Left cardiac atrium (tissue), 4 donors: ENCODE results near the gene DGCR8. TPM values are rescaled to one million over a fixed set of nuclear protein-coding genes. Genes with fewer than 3 reads are reported as not detected.

ENCODE experiments used
- ATAC-seq, 2 donors: fragments of 200-7000 bp; cut with Tn5 transposase; one replicate each; pipeline ENCODE4 v1.9.1; 2020; ENCODE audit warnings: mild to moderate bottlenecking in 2 of 2, moderate library complexity in 2 of 2
- DNase-seq: peaks from one replicate; pipeline ENCODE4 v3.0.0-alpha.2; 2020
- intact Hi-C, 2 donors: fragments of 100-400 bp; cut with DNase I; formaldehyde crosslinking; loops; one replicate each; pipeline versions ENCODE4 v1.14.1 to v1.15.1; 2022 to 2023
- total RNA-seq, 2 donors: library from RNA; stranded (reverse); fragmentation: NEBNext Ultra II Directional; extraction: Animal tissue kit (Norgen Biotek cat#: 25700); gene quantifications; one replicate each; pipeline ENCODE4 v1.2.1, GENCODE V29; 2021
- donor health status: DM: no; HTN: yes; CAD: no.
- donor health status: DM: no; HTN: yes; CAD: no; lungs with severe emphysema.
- donor health status: DM: yes; HTN: yes; CAD: no.
- donor health status: Dilated cardiomyopathy.

The DGCR8 gene
- total RNA-seq, 2 donors from 2014 or later: 13.3 to 19.9 TPM

- ATAC-seq: no peak
- DNase-seq: peak; percentile 24
- intact Hi-C loops: loop anchor here in 1 of 2 donors (10.0 kb wide), 2 partner anchors 81 to 141 kb away; no protein-coding TSS in a partner anchor
Observed at GRCh38 chr22:20115691-20116375, 35.8 kb downstream of the DGCR8 start, which contains the start of gene RANBP1. Gene RANBP1 (plus strand): TSS chr22:20116104. CDS start chr22:20116185, 81 bp downstream.

GRCh38 chr22:20116376-20116950 lies 36.4 kb downstream of the DGCR8 start:
- DNase-seq (peak; percentile 50), ATAC-seq (peak in 1 of 2 donors; percentile 6)
- intact Hi-C loops: loop anchor here in 1 of 2 donors (10.0 kb wide), 2 partner anchors 82 to 142 kb away; no protein-coding TSS in a partner anchor

- DNase-seq (peak; percentile 99), ATAC-seq (peak; percentile 93 to 95)
- intact Hi-C loops: loop anchor here in 1 of 2 donors (10.0 kb wide), 2 partner anchors 82 to 142 kb away; no protein-coding TSS in a partner anchor
Observed at GRCh38 chr22:20116951-20117632, 37.1 kb downstream of the DGCR8 start, which contains the start of gene TRMT2A. Gene TRMT2A (minus strand): TSS chr22:20117226. CDS start chr22:20116906, 320 bp downstream.

- DNase-seq (peak; percentile 48), ATAC-seq (peak in 1 of 2 donors; percentile 21)
- intact Hi-C loops: loop anchor here in 1 of 2 donors (10.0 kb wide), 2 partner anchors 83 to 143 kb away; no protein-coding TSS in a partner anchor
Observed at GRCh38 chr22:20117633-20118299, 37.7 kb downstream of the DGCR8 start.

- intact Hi-C loops: loop anchor here in 1 of 2 donors (10.0 kb wide), 2 partner anchors 84 to 144 kb away; no protein-coding TSS in a partner anchor
- peak; percentile 13 for DNase-seq
- no peak for ATAC-seq
Observed at GRCh38 chr22:20118300-20119020, 38.4 kb downstream of the DGCR8 start.

GRCh38 chr22:20121856-20122415 lies 41.9 kb downstream of the DGCR8 start:
- intact Hi-C loops: no loop called here
- no peak for ATAC-seq
- peak; percentile 12 for DNase-seq

GRCh38 chr22:20123366-20124082 lies 43.5 kb downstream of the DGCR8 start:
- DNase-seq (no peak), ATAC-seq (no peak)
- intact Hi-C loops: no loop called here

- no peak for ATAC-seq
- DNase-seq: no peak
- intact Hi-C loops: no loop called here
Observed at GRCh38 chr22:20124083-20124787, 44.2 kb downstream of the DGCR8 start.

- DNase-seq: no peak
- ATAC-seq: no peak
- intact Hi-C loops: no loop called here
Observed at GRCh38 chr22:20125201-20126174, 45.4 kb downstream of the DGCR8 start.

- ATAC-seq (no peak), DNase-seq (no peak)
- intact Hi-C loops: no loop called here
Observed at GRCh38 chr22:20126284-20127029, 46.4 kb downstream of the DGCR8 start.

- DNase-seq: no peak
- no peak for ATAC-seq
- intact Hi-C loops: no loop called here
Observed at GRCh38 chr22:20127318-20127868, 47.4 kb downstream of the DGCR8 start.

GRCh38 chr22:20127869-20128618 lies 48.0 kb downstream of the DGCR8 start:
- intact Hi-C loops: no loop called here
- ATAC-seq (no peak), DNase-seq (no peak)

- intact Hi-C loops: no loop called here
- DNase-seq: no peak
- ATAC-seq: no peak
Observed at GRCh38 chr22:20128619-20128901, 48.5 kb downstream of the DGCR8 start.
